ENCODE measurements around the gene GHR.
"Not testable (repeated sequence)": the region's sequence is repeated elsewhere in the genome, so short reads cannot be mapped to it uniquely, and the experiment has no call there.

Gene GHR

DNA sequence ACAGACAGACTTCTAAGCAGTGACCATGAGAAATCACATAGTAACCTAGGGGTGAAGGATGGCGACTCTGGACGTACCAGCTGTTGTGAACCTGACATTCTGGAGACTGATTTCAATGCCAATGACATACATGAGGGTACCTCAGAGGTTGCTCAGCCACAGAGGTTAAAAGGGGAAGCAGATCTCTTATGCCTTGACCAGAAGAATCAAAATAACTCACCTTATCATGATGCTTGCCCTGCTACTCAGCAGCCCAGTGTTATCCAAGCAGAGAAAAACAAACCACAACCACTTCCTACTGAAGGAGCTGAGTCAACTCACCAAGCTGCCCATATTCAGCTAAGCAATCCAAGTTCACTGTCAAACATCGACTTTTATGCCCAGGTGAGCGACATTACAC lies 295.4 kb downstream of the GHR start:
- no peak for DNase-seq (ENCODE audit: low read depth)

DNA sequence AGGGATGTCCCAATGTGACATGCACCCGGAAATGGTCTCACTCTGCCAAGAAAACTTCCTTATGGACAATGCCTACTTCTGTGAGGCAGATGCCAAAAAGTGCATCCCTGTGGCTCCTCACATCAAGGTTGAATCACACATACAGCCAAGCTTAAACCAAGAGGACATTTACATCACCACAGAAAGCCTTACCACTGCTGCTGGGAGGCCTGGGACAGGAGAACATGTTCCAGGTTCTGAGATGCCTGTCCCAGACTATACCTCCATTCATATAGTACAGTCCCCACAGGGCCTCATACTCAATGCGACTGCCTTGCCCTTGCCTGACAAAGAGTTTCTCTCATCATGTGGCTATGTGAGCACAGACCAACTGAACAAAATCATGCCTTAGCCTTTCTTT lies 295.8 kb downstream of the GHR start:
- no peak for DNase-seq (ENCODE audit: low read depth)

DNA sequence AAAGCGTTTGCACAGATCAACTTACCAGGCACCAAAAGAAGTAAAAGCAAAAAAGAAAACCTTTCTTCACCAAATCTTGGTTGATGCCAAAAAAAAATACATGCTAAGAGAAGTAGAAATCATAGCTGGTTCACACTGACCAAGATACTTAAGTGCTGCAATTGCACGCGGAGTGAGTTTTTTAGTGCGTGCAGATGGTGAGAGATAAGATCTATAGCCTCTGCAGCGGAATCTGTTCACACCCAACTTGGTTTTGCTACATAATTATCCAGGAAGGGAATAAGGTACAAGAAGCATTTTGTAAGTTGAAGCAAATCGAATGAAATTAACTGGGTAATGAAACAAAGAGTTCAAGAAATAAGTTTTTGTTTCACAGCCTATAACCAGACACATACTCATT lies 297.0 kb downstream of the GHR start:
- no peak for DNase-seq (ENCODE audit: low read depth)

DNA sequence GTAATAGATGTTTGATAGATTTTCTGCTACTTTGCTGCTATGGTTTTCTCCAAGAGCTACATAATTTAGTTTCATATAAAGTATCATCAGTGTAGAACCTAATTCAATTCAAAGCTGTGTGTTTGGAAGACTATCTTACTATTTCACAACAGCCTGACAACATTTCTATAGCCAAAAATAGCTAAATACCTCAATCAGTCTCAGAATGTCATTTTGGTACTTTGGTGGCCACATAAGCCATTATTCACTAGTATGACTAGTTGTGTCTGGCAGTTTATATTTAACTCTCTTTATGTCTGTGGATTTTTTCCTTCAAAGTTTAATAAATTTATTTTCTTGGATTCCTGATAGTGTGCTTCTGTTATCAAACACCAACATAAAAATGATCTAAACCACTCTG lies 298.2 kb downstream of the GHR start:
- no peak for DNase-seq (ENCODE audit: low read depth)

DNA sequence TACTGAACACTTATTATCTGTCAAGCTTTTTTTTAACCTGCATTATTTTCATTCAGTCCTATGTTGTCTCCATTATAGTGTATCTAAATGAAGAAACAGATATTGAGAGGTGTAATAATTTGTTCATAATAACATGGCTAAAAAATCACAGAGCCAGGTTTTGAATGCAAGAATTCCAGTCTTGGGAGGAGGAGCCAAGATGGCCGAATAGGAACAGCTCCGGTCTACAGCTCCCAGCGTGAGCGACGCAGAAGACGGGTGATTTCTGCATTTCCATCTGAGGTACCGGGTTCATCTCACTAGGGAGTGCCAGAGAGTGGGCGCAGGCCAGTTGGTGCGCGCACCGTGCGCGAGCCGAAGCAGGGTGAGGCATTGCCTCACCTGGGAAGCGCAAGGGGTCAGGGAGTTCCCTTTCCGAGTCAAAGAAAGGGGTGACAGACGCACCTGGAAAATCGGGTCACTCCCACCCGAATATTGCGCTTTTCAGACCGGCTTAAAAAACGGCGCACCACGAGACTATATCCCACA lies 311.4 kb downstream of the GHR start:
- not testable (repeated sequence) for DNase-seq (ENCODE audit: low read depth)

DNA sequence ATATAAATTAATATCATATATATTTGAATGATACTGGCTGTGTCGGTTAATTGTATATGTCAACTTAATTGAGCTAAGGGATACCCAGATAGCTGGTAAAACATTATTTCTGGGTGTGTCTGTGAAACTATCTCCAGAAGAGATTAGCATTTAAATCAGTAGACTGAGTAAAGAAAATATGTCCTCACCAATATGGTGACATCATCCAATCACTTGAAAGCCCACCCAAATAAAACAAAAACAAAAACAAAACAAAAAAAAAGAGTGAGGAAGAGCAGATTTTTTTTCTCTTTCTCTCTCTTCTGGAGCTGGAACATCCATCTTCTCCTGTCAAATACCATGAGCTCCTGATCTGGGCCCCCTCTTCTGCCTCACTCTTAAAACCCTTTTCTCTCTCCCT lies 317.7 kb downstream of the GHR start:
- DNase-seq (ENCODE audit: low read depth): no peak

DNA sequence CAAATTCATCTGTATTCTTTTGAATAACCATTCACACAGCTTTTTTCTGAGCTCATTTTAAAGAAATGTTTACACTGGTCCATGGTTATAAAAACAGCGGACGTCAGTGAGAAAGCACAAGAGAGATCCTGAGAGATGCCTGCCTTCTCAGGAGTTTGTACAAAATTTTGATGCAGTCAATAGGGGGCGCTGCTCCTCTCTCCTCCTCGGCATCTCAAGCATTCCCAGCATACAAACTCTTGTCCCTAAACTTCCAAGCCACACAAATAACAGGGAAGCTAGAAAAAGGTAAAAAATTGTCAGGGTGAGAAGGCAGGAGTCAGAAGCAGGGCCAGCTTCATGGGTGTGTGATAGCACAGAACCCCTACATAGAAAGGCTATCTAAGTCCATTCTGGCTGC lies 322.2 kb downstream of the GHR start:
- DNase-seq (ENCODE audit: low read depth): no peak

DNA sequence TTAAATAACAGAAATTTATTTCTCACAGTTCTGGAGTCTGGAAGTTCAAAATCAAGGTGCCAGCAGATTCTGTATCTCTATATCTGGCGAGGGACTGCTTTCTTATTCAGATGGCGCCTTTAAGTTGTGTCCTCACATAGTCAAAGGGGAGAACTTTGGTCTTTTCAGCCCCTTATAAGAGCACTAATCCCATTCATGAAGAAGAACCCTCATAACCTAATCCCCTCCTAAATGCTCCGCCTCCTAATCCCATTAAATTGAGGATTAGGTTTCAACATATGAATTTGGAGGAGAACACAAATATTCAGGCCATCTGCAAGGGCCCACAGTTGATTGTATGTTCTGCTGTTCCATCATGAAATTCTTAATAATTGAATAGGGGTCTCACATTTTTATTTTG lies 322.6 kb downstream of the GHR start:
- DNase-seq (ENCODE audit: low read depth): no peak

DNA sequence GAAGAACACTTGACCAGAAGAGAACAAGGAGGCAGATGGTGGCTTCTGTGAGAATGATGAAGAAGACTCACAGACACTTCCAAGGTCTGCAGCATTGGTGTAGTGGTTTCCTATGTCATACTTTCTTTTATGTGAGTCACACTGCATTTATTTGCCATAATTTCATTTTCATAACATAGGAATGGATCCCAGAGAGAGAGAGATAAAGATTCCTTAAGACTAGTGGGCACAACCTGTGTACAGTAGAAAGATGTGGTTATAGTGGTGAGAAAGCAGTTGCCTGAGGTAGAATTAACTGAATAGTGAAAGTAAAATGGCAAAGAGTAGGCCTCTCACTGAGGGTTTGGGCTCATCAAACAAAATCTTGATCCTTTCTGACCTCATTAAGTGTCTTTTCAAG lies 325.8 kb downstream of the GHR start:
- no peak for DNase-seq (ENCODE audit: low read depth)

DNA sequence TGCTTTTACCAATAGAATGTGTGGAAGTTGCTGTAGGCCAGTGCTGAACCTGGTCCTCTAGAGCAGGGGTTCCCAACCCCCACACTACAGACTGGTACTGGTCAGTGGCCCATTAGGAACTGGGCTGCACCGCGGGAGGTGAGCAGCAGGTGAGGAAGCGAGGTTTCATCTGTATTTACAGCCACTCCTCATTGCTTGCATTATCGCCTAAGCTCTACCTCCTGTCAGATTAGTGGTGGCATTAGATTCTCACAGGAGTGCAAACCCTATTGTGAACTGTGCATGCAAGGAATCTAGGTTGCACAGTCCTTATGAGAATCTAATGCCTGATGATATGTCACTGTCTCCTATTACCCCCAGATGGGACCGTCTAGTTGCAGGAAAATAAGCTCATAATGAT lies 327.3 kb downstream of the GHR start:
- no peak for DNase-seq (ENCODE audit: low read depth)

DNA sequence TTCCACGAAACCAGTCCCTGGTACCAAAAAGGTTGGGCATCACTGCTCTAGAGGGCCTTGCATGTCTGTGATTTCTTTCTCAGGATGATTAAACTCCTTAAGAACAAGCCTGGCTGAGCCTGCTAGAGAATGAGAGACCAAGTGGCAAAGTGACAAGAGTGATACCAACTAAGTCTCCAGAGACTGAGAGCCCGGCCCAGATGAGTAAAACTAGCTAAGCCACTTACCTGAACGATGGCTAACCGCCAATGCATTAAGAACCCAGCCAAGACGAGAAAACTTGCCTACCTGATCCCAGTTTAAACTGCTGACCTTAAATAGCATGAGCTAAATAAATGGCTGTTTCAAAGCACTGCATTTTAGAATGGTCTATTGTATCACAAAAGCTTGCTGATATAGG lies 327.8 kb downstream of the GHR start:
- DNase-seq (ENCODE audit: low read depth): no peak

DNA sequence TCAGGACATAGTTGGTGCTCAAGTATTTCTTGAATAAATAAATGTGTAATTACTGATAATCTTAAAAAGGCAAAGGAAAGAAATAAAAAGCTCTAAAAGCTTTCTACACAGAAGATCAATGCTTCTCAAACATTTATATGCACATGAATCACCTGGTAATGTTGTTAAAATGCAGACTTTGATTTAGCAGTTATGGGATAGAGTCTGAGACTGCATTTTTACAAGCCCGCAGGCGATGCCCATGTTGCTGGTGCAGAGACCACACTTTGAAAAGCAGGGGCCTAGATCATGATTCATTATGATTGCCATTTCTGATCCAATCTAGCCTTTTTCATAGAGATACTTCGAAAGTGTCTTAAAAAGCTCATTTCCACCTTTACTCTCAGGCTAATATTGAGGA lies 329.9 kb downstream of the GHR start:
- no peak for DNase-seq (ENCODE audit: low read depth)

DNA sequence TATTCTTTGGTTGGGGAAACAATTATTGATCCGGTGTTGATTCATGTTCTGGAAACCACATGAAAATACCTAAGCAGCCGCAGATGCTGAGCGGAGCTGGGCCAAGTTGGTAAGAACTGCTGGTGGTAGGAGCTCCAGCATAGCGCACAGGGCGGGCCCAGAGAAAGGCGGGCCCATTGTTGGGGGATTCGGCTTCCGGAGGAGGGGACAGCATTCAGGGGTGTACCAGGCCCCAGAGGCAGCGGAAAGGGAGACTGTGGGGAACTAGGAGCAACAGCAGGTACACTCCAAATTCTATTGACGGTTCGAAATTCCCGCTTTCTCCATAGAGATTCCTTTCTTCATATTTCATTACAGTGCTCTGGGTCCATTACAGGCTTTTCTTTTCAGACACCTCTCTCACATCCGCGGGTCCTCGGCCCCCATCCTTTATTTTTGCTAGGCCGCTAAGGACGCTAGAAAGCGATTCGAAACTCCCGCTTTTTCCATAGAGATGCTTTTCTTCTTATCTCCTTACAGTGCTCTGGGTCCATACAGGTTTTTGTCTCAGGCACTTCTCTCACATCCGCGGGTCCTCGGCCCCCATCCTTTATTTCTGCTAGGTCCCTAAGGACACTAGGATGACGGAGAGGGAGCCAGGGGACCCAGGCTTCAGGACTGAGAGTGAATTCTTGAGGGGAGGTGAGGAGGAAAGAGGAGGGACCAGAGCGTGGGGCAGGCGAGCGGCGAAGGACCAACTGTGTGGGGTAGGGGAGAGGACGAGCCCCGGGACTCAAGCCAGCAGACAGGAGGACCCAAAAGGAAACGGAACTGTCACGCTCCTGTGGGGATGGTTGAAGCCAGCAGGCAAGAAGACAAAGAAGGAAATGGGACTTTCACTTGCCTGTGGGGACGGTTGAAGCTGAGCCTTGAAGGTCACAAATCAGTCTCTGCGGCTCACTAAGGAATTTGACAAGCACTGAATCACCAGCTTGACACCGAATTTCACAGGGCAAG lies 333.7 kb downstream of the GHR start, which contains the start of gene CCDC152:
Gene CCDC152, plus strand, starts transcription at position 213 of the 996 bp plus-strand sequence. CDS start 2,304 bp downstream, outside the sequence.
- DNase-seq (ENCODE audit: low read depth): peak; percentile 44

DNA sequence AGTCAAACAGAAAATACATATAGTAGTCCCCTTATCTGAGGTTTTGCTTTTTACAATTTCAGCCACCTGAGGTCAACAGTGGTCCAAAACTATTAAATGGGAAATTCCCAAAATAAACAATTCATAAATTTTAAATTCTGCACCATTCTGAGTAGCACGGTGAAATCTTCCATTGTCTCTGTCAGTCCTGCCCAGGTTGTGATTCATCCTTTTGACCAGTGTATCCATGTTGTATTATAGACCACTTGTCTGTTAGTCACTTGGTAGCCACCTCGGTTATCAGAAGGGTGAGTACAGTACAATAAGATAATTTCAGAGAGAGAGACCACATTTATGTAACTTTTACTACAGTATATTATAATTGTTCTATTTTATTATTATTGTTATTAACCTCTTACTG lies 336.2 kb downstream of the GHR start:
- DNase-seq (ENCODE audit: low read depth): no peak

DNA sequence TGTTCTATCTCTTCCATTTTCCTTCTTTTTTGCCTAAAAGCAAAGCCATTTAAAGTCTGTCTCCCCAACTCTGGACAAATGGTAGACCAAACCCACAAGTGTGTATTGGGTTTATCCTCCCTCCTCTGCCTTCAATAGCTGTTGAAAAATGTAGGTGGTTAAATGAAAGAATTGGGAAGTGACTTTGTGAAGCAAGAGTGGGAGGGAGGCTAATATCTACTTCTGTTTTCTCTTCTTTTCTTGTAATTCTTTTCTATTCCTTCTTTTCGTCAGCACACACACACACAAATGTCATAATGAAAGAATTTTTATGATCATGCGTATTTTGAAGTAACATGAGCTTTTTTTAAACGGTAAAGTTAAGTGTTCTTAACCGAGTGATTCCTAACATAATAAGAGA lies 337.2 kb downstream of the GHR start:
- DNase-seq (ENCODE audit: low read depth): no peak

DNA sequence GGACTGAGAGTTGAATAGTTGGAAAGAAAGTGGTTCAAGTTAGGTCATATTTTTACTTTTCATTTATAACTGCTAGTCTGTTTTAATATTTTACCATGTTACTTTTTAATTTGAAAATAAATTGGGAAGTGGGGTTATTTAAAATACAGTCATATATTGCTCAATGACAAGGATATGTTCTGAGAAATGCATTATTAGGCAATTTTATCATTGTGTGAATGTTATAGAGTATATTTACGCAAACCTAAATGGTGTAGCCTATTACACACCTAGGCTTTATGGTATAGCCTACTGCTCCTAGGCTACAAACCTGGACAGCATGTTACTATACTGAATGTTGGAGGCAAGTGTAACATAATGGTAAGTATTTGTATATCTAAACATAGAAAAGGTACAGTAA lies 338.6 kb downstream of the GHR start:
- no peak for DNase-seq (ENCODE audit: low read depth)

DNA sequence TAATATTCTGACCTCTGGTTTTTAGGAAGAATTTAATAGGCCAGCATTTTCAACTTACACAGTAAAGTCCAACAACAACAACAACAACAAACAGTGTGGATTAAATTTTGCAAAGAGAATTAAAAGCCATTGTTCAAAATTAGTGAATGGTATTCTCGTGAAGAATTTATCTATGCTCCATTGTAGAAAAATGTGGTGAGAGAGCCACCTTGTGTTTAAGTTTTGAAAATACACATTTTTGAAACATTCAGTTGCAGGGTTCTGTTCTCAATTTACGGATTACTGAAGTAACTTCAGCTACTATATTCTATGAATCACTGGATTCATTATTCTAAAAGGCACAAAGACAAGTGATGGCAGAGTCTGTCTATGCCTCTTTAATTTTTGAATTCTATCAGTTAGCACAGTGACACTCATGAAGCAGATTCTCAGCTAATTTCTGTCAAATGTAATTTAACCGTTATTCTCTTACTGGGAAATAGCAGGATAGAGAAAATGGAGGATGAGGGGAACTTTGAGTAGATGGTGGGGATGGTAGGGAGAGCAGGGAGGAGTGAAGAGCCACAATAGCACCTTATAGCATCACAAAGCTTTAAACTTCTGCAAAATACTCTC lies 344.4 kb downstream of the GHR start:
- DNase-seq (ENCODE audit: low read depth): no peak

DNA sequence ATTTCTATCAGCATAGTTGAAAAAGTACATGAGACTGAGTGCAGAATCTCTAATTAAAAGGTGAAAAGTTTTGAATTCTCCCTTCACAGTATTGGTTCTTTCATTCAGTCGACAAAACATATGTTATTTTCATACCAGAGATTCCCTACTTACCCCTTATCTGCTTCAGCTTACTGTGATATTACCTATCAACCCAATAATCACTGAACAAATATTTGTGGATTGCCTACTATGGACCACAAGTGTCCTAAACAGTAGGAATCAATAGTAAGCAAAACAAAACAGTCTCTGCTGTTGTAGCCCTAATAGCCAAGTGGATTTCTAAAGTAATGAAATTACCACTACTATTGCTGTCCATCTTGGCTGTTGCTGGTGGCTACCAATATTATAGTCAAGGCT lies 344.9 kb downstream of the GHR start:
- no peak for DNase-seq (ENCODE audit: low read depth)

DNA sequence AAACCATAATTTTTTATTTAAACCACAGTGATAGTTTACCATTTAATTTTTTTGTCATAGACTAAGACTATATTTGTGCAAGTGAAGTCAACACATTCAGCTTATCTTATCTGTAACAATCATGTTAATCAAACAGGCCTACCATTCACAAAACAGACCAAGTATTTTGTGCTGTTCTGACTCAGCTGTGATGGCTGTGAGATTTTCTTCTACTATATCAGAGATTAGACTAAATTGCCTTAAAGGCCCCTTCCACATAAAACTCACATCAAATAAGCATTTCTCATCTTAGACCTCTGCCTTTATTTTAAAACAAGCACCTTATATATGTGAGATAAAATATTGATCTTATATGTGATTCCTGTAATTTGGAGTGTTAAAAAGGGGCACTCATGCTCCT lies 346.8 kb downstream of the GHR start:
- DNase-seq (ENCODE audit: low read depth): no peak

All from stimulated activated CD8-positive, alpha-beta memory T cell treated with anti-CD3 and anti-CD28 coated beads, Interleukin-4, amount 100 ng/mL, for 24 hours (primary cell).